PFSK-1 (cell line): Measurements from ENCODE around the gene PRKCQ.

Experiments
- POLR2AphosphoS5 ChIP-seq: IDR thresholded peaks from 2 replicates; pipeline ENCODE4 v1.6.1; 2012; ENCODE audit warnings: low read depth, mild to moderate bottlenecking, control low read depth, low read length, moderate library complexity
- SIN3A ChIP-seq: IDR thresholded peaks from 2 replicates; pipeline ENCODE4 v1.6.1; 2012; ENCODE audit warnings: mild to moderate bottlenecking, low read length, moderate library complexity, borderline replicate concordance; ENCODE audit not compliant: insufficient read depth
- TF ChIP-seq, protein P1 (sequence below), 2 experiments: IDR thresholded peaks; 2 replicates each; pipeline versions ENCODE4 v1.6.1 to v1.8.0; 2011 to 2012; ENCODE audit warnings: low read depth in 2 of 2, low read length in 2 of 2, control low read depth in 1 of 2, inconsistent platforms in 1 of 2, mild to moderate bottlenecking in 1 of 2, moderate library complexity in 1 of 2; ENCODE audit not compliant: insufficient read depth in 1 of 2

DNA sequence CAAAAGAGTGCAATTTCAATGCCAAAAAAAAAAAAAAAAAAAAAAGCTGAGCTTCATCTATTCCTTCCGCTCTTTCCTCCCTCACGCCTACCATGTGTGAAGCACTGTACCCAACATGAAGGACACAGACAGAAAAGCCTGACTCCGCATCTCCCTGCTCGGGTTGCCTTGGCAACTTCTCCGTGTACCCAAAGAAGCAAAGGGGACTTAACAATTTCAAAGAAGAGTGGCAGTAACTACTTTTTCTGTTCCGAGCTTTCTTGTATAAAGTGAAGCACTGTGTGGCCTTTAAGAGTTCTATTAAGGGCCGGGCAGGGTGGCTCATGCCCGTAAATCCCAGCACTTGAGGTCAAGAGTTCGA is 177.7 kb downstream of the PRKCQ start:
- TF ChIP-seq POLR2AphosphoS5 (no peak), SIN3A (no peak)
- TF ChIP-seq, protein P1, sequence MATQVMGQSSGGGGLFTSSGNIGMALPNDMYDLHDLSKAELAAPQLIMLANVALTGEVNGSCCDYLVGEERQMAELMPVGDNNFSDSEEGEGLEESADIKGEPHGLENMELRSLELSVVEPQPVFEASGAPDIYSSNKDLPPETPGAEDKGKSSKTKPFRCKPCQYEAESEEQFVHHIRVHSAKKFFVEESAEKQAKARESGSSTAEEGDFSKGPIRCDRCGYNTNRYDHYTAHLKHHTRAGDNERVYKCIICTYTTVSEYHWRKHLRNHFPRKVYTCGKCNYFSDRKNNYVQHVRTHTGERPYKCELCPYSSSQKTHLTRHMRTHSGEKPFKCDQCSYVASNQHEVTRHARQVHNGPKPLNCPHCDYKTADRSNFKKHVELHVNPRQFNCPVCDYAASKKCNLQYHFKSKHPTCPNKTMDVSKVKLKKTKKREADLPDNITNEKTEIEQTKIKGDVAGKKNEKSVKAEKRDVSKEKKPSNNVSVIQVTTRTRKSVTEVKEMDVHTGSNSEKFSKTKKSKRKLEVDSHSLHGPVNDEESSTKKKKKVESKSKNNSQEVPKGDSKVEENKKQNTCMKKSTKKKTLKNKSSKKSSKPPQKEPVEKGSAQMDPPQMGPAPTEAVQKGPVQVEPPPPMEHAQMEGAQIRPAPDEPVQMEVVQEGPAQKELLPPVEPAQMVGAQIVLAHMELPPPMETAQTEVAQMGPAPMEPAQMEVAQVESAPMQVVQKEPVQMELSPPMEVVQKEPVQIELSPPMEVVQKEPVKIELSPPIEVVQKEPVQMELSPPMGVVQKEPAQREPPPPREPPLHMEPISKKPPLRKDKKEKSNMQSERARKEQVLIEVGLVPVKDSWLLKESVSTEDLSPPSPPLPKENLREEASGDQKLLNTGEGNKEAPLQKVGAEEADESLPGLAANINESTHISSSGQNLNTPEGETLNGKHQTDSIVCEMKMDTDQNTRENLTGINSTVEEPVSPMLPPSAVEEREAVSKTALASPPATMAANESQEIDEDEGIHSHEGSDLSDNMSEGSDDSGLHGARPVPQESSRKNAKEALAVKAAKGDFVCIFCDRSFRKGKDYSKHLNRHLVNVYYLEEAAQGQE (IDR thresholded peaks at IDR 0.05; ENCODE audit: insufficient read depth in 1 of 2, low read depth in 2 of 2, low read length in 2 of 2) = no peak
